HEK293T (cell line): ENCODE results near the gene ADGRB2.
A peak's percentile ranks its signal among the peaks of the same experiment; 100 is the strongest.

ENCODE experiments used
- CTCF ChIA-PET: fragments of 350-600 bp; formaldehyde crosslinking; extraction: SDS; loops from one replicate; lab custom pipeline; 2021; ENCODE audit warnings: antibody characterized with exemption, inconsistent platforms; lab: Yijun Ruan, JAX
- POLR2A ChIA-PET: fragments of 350-600 bp; formaldehyde crosslinking; extraction: SDS; loops from one replicate; lab custom pipeline; 2020; ENCODE audit warnings: antibody characterized with exemption, inconsistent platforms; lab: Yijun Ruan, JAX
- DNase-seq: peaks from one replicate; pipeline ENCODE4 v3.0.0; 2012; ENCODE audit warnings: mixed read lengths; ENCODE audit errors: extremely low spot score
- ARNT ChIP-seq: fragments of 450-650 bp; IDR thresholded peaks from 2 replicates; pipeline ENCODE4 v1.6.1; 2017; ENCODE audit warnings: mild to moderate bottlenecking
- BHLHE40 ChIP-seq: fragments of 450-650 bp; IDR thresholded peaks from 2 replicates; pipeline ENCODE4 v1.6.1; 2016; ENCODE audit warnings: mild to moderate bottlenecking, moderate library complexity, borderline replicate concordance
- CTBP1 ChIP-seq: fragments of 450-650 bp; IDR thresholded peaks from 2 replicates; pipeline ENCODE4 v1.6.1; 2016; ENCODE audit warnings: borderline replicate concordance
- ELF4 ChIP-seq: fragments of 450-650 bp; IDR thresholded peaks from 2 replicates; pipeline ENCODE4 v1.6.1; 2017; ENCODE audit warnings: antibody characterized with exemption
- FOXA1 ChIP-seq: fragments of 450-650 bp; IDR thresholded peaks from 2 replicates; pipeline ENCODE4 v1.6.1; 2016; ENCODE audit warnings: mild to moderate bottlenecking
- FOXK2 ChIP-seq: fragments of 450-650 bp; IDR thresholded peaks from 2 replicates; pipeline ENCODE4 v1.6.1; 2016; ENCODE audit warnings: mild to moderate bottlenecking
- FOXM1 ChIP-seq: fragments of 450-650 bp; IDR thresholded peaks from 2 replicates; pipeline ENCODE4 v1.6.1; 2017; ENCODE audit warnings: mild to moderate bottlenecking, borderline replicate concordance
- HDGF ChIP-seq: fragments of 450-650 bp; IDR thresholded peaks from 2 replicates; pipeline ENCODE4 v1.6.1; 2017; ENCODE audit warnings: antibody characterized with exemption, borderline replicate concordance
- L3MBTL2 ChIP-seq: fragments of 450-650 bp; conservative IDR thresholded peaks from 2 replicates; pipeline ENCODE4 v1.6.1; 2016; ENCODE audit warnings: mild to moderate bottlenecking
- LEF1 ChIP-seq: fragments of 450-650 bp; IDR thresholded peaks from 2 replicates; pipeline ENCODE4 v1.6.1; 2017; ENCODE audit warnings: mild to moderate bottlenecking, borderline replicate concordance
- NFRKB ChIP-seq: fragments of 450-650 bp; IDR thresholded peaks from 2 replicates; pipeline ENCODE4 v1.6.1; 2016; ENCODE audit warnings: mild to moderate bottlenecking, moderate library complexity
- PKNOX1 ChIP-seq: fragments of 450-650 bp; IDR thresholded peaks from 2 replicates; pipeline ENCODE4 v1.6.1; 2016
- SP1 ChIP-seq: fragments of 450-650 bp; IDR thresholded peaks from 2 replicates; pipeline ENCODE4 v1.6.1; 2017
- SUZ12 ChIP-seq: fragments of 450-650 bp; IDR thresholded peaks from 2 replicates; pipeline ENCODE4 v1.6.1; 2016; ENCODE audit warnings: mild to moderate bottlenecking
- TARDBP ChIP-seq: fragments of 450-650 bp; IDR thresholded peaks from 2 replicates; pipeline ENCODE4 v1.6.1; 2016
- ZNF384 ChIP-seq: fragments of 450-650 bp; IDR thresholded peaks from 2 replicates; pipeline ENCODE4 v1.6.1; 2016

The ADGRB2 gene

GRCh38 chr1:31706384-31707058 lies 57.6 kb downstream of the ADGRB2 start:
- no peak for DNase-seq
- TF ChIP-seq NFRKB (no peak), FOXA1 (no peak), SP1 (no peak), SUZ12 (no peak), ARNT (no peak), ZNF384 (no peak), CTBP1 (no peak), LEF1 (no peak), BHLHE40 (no peak), ELF4 (no peak), L3MBTL2 (no peak), FOXM1 (no peak), PKNOX1 (no peak), HDGF (no peak), TARDBP (no peak), FOXK2 (no peak)
- ChIA-PET CTCF (no interaction called here), POLR2A (no interaction called here)

GRCh38 chr1:31705080-31705866 lies 58.9 kb downstream of the ADGRB2 start:
- TF ChIP-seq ELF4 (no peak), BHLHE40 (no peak), FOXM1 (0 out of 2 replicates have a peak, but pooled peaks have one; percentile 38), ZNF384 (no peak), FOXA1 (no peak), TARDBP (no peak), HDGF (no peak; the same call in 1 of the 2 replicates), L3MBTL2 (peak; percentile 65), CTBP1 (no peak), NFRKB (no peak), LEF1 (no peak), SP1 (no peak), FOXK2 (no peak), ARNT (no peak)
- CTCF ChIA-PET, result interaction anchor here (0.6 to 3.1 kb wide), 10 partner anchors 9 to 83 kb away, joined by 3 to 14 read pairs (median 4); no protein-coding TSS in a partner anchor
- POLR2A ChIA-PET, result interaction anchor here (1.0 to 1.9 kb wide), 2 partner anchors 10 to 54 kb away, joined by 4 to 20 read pairs; no protein-coding TSS in a partner anchor
- peak; percentile 69 for DNase-seq

- ChIA-PET CTCF (interaction anchor here (0.8 to 3.1 kb wide), 9 partner anchors 9 to 84 kb away, joined by 3 to 14 read pairs (median 4); no protein-coding TSS in a partner anchor), POLR2A (interaction anchor here (0.6 to 1.9 kb wide), 3 partner anchors 10 to 55 kb away, joined by 3 to 20 read pairs (median 4); no protein-coding TSS in a partner anchor)
- DNase-seq, result no peak
- no peak for TF ChIP-seq TARDBP
Measured at GRCh38 chr1:31704271-31705079, 59.7 kb downstream of the ADGRB2 start.

GRCh38 chr1:31703431-31704270 lies 60.5 kb downstream of the ADGRB2 start, which contains the start of gene COL16A1:
COL16A1 (minus strand) TSS chr1:31704017; CDS start chr1:31702193, 1,824 bp downstream.
- ChIA-PET POLR2A (interaction anchor here (1.9 kb wide), 1 partner anchor 11 kb away, joined by 20 read pairs; no protein-coding TSS in a partner anchor), CTCF (interaction anchor here (2.2 to 3.1 kb wide), 3 partner anchors 10 to 38 kb away, joined by 9 to 14 read pairs (median 11); no protein-coding TSS in a partner anchor)
- TF ChIP-seq CTBP1, result no peak
- DNase-seq, result no peak

- CTCF ChIA-PET, result interaction anchor here (2.3 to 3.1 kb wide), 2 partner anchors 11 to 38 kb away, joined by 9 to 14 read pairs; no protein-coding TSS in a partner anchor
- TF ChIP-seq SUZ12 (no peak), HDGF (no peak), LEF1 (no peak), ELF4 (no peak)
- POLR2A ChIA-PET, result interaction anchor here (1.0 kb wide), 1 partner anchor 11 kb away, joined by 3 read pairs; no protein-coding TSS in a partner anchor
- no peak for DNase-seq
Measured at GRCh38 chr1:31702836-31703404, 61.2 kb downstream of the ADGRB2 start.
